AG04449 (cell line): ENCODE data around the gene CACTIN.

Experiments
- CTCF ChIA-PET: fragments of 350-600 bp; formaldehyde crosslinking; extraction: SDS; loops from one replicate; lab custom pipeline; 2021; ENCODE audit warnings: antibody characterized with exemption; lab: Yijun Ruan, JAX
- POLR2A ChIA-PET: fragments of 400-600, 350-600 bp; formaldehyde crosslinking; extraction: SDS; loops from one replicate; lab custom pipeline; 2020; ENCODE audit warnings: antibody characterized with exemption, inconsistent platforms; lab: Yijun Ruan, JAX
- DNase-seq: peaks from one replicate; pipeline ENCODE4 v3.0.0-alpha.2; 2010; ENCODE audit warnings: low read depth, low spot score
- H3K4me3 ChIP-seq: 2 replicates; pipeline ENCODE4 v1.5.1; 2011; ENCODE audit warnings: low read depth, mild to moderate bottlenecking, control low read depth, low read length
- CTCF ChIP-seq: IDR thresholded peaks from one replicate; pipeline ENCODE4 v1.5.1; 2011; ENCODE audit warnings: mild to moderate bottlenecking, moderate library complexity, low read length, control low read depth, inconsistent platforms; ENCODE audit not compliant: insufficient read depth; ENCODE audit errors: missing control alignments

Gene CACTIN

GRCh38 chr19:3642987-3643673 lies 16.5 kb upstream of the CACTIN start:
- ChIA-PET CTCF (interaction anchor here (0.7 kb wide), 1 partner anchor 58 kb away, joined by 3 read pairs; no protein-coding TSS in a partner anchor), POLR2A (no interaction called here)
- no peak overlapping the region for H3K4me3 ChIP-seq
- no peak for DNase-seq
- TF ChIP-seq CTCF, result no peak

- no peak overlapping the region for H3K4me3 ChIP-seq
- CTCF ChIA-PET, result no interaction called here
Measured at GRCh38 chr19:3642296-3642695, 15.7 kb upstream of the CACTIN start.

GRCh38 chr19:3641515-3642269 lies 15.1 kb upstream of the CACTIN start:
- no peak for DNase-seq
- ChIA-PET CTCF (no interaction called here), POLR2A (no interaction called here)
- no peak overlapping the region for H3K4me3 ChIP-seq
- no peak for TF ChIP-seq CTCF

More at GRCh38 chr19:3642296-3642695, 15.7 kb upstream of the CACTIN start:
- no peak for DNase-seq
- POLR2A ChIA-PET, result no interaction called here
- TF ChIP-seq CTCF, result no peak

- POLR2A ChIA-PET, result interaction anchor here (0.6 to 0.9 kb wide), 2 partner anchors 16 to 117 kb away, joined by 3 read pairs; no protein-coding TSS in a partner anchor
- H3K4me3 ChIP-seq, result no peak overlapping the region
- DNase-seq, result no peak
- CTCF ChIA-PET, result no interaction called here
- no peak for TF ChIP-seq CTCF
Measured at GRCh38 chr19:3639479-3639878, 12.9 kb upstream of the CACTIN start.

GRCh38 chr19:3638208-3639193 lies 11.9 kb upstream of the CACTIN start:
- H3K4me3 ChIP-seq, result no peak overlapping the region
- TF ChIP-seq CTCF, result no peak
- no peak for DNase-seq
- POLR2A ChIA-PET, result no interaction called here
- CTCF ChIA-PET, result no interaction called here
